Measurements from ENCODE around the gene GPC3. TPM values are rescaled to one million over a fixed set of nuclear protein-coding genes. Genes with fewer than 3 reads are reported as not detected.

GPC3 gene
- total RNA-seq, 1 donor from 2014 or later = 1,039 TPM

DNA sequence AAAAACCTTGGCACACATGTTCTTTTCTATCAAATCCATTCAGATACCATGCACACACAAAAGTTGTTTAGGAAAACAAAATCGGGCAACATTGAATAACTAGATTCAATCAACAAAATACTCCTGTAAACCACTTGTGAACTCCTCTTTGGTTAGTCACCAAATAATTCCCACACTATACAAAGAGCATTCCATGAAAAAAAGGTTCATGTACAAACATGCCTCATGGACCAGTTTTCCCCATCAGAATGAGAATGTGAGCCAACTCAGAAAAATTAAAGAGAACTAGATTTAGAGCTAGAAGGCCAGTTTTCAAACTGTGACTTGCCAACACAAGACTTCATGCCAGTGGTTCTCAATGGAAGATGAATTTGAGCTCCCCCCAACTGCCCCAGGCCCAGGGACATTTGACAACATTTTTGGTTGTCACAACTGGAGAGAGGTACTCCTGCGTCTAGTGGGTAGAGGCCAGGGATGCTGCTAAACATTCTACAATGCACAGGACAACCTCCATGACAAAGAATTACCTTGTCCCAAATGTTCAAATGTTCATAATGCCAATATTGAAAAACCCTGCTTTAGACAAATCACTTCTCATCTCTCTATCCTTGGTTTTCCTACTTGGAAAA, 55.4 kb downstream of the GPC3 start:
- no peaks in the 10 kb centered on the region for H3K27me3 Mint-ChIP-seq (ENCODE audit: insufficient read depth, low read depth)
- Histone ChIP-seq H3K36me3 (peaks cover 15% of the 10 kb centered on the region), H3K4me1 (peaks cover 11% of the 10 kb centered on the region), H3K4me2 (no peak overlapping the region), H3K9me3 (ENCODE audit: low read depth) (no peaks in the 10 kb centered on the region), H3K27ac (no peak overlapping the region), H4K20me1 (ENCODE audit: low read depth) (peaks cover 29% of the 10 kb centered on the region), H3K9ac (no peak overlapping the region), H3K27me3 (no peaks in the 10 kb centered on the region), H3K79me2 (ENCODE audit: low read depth) (peaks cover 82% of the 10 kb centered on the region), H3F3A (ENCODE audit: low read depth) (peaks cover 9% of the 10 kb centered on the region), H2AFZ (replicated peaks) (no peak overlapping the region), H3K4me3 (no peak overlapping the region)
- TF ChIP-seq CTCF (IDR thresholded peaks at IDR 0.05) = no peak
- DNase-seq (ENCODE audit: low spot score) = no peak
- H3K36me3 Mint-ChIP-seq = peaks cover 6% of the 10 kb centered on the region
- H3K4me3 Mint-ChIP-seq = no peak overlapping the region
- H3K27ac Mint-ChIP-seq = peak overlapping the region; percentile 27
- H3K4me1 Mint-ChIP-seq = peaks cover 8% of the 10 kb centered on the region
- peaks cover 4% of the 10 kb centered on the region for H3K9me3 Mint-ChIP-seq

- Histone ChIP-seq H3K4me3 (no peak overlapping the region), H3K27ac (no peak overlapping the region), H3F3A (ENCODE audit: low read depth) (peaks cover 10% of the 10 kb centered on the region), H2AFZ (replicated peaks) (no peak overlapping the region), H3K36me3 (peaks cover 15% of the 10 kb centered on the region), H3K9me3 (ENCODE audit: low read depth) (no peaks in the 10 kb centered on the region), H3K9ac (no peak overlapping the region), H3K79me2 (ENCODE audit: low read depth) (peaks cover 80% of the 10 kb centered on the region), H3K4me1 (peaks cover 12% of the 10 kb centered on the region), H3K27me3 (no peaks in the 10 kb centered on the region), H3K4me2 (no peak overlapping the region), H4K20me1 (ENCODE audit: low read depth) (peaks cover 33% of the 10 kb centered on the region)
- Mint-ChIP-seq H3K9me3 (peaks cover 5% of the 10 kb centered on the region), H3K27me3 (ENCODE audit: insufficient read depth, low read depth) (no peaks in the 10 kb centered on the region), H3K4me1 (peaks cover 5% of the 10 kb centered on the region), H3K4me3 (no peak overlapping the region), H3K27ac (no peak overlapping the region), H3K36me3 (peaks cover 6% of the 10 kb centered on the region)
- DNase-seq (ENCODE audit: low spot score) = no peak
- TF ChIP-seq EZH2 (IDR thresholded peaks at IDR 0.05) (no peak), EZH2phosphoT487 (IDR thresholded peaks at IDR 0.05) (no peak), CTCF (IDR thresholded peaks at IDR 0.05) (no peak)
These were observed 57.0 kb downstream of the GPC3 start for GRCh38 chrX:133928365-133928764.

GRCh38 chrX:133926809-133927208, 58.6 kb downstream of the GPC3 start:
- Mint-ChIP-seq H3K4me1 (peaks cover 20% of the 10 kb centered on the region), H3K9me3 (peaks cover 5% of the 10 kb centered on the region), H3K36me3 (peaks cover 6% of the 10 kb centered on the region), H3K4me3 (no peak overlapping the region), H3K27ac (no peak overlapping the region), H3K27me3 (ENCODE audit: insufficient read depth, low read depth) (no peaks in the 10 kb centered on the region)
- H3K36me3 ChIP-seq = peaks cover 15% of the 10 kb centered on the region
- H3K9ac ChIP-seq = no peak overlapping the region
- H3K4me1 ChIP-seq = peaks cover 12% of the 10 kb centered on the region
- no peak overlapping the region for H3K4me3 ChIP-seq
- H4K20me1 ChIP-seq (ENCODE audit: low read depth) = peaks cover 44% of the 10 kb centered on the region
- H3K27ac ChIP-seq = no peak overlapping the region
- no peak overlapping the region for H2AFZ ChIP-seq (replicated peaks)
- no peak for DNase-seq (ENCODE audit: low spot score)
- TF ChIP-seq EZH2phosphoT487 (IDR thresholded peaks at IDR 0.05) (no peak), CTCF (IDR thresholded peaks at IDR 0.05) (peak; percentile 14)
- no peaks in the 10 kb centered on the region for H3K9me3 ChIP-seq (ENCODE audit: low read depth)
- peaks cover 74% of the 10 kb centered on the region for H3K79me2 ChIP-seq (ENCODE audit: low read depth)
- H3K4me2 ChIP-seq = no peak overlapping the region
- peaks cover 23% of the 10 kb centered on the region for H3F3A ChIP-seq (ENCODE audit: low read depth)
- H3K27me3 ChIP-seq = no peaks in the 10 kb centered on the region
